HG03575 (cell line): Measurements from ENCODE around the gene ABL1.
"Not testable (repeated sequence)": the region's sequence is repeated elsewhere in the genome, so short reads cannot be mapped to it uniquely, and the experiment has no call there.

Experiments
- ATAC-seq: cut with Tn5 transposase; IDR thresholded peaks from one replicate; pipeline ENCODE4 v1.9.1; 2021; ENCODE audit not compliant: unreplicated experiment, insufficient number of reproducible peaks, low FRiP score; ENCODE audit errors: extremely low read depth

The ABL1 gene

GRCh38 chr9:130908878-130909355, 73.9 kb downstream of the ABL1 start:
- no peak for ATAC-seq

GRCh38 chr9:130910041-130910440, 75.0 kb downstream of the ABL1 start:
- ATAC-seq: not testable (repeated sequence)

GRCh38 chr9:130910670-130911069, 75.6 kb downstream of the ABL1 start:
- not testable (repeated sequence) for ATAC-seq

GRCh38 chr9:130911254-130912049, 76.4 kb downstream of the ABL1 start:
- no peak for ATAC-seq

- no peak for ATAC-seq
Measured at GRCh38 chr9:130912932-130913598, 78.0 kb downstream of the ABL1 start.

- ATAC-seq: no peak
Measured at GRCh38 chr9:130913599-130914416, 78.8 kb downstream of the ABL1 start.

- ATAC-seq: no peak
Measured at GRCh38 chr9:130914417-130915095, 79.5 kb downstream of the ABL1 start.

GRCh38 chr9:130915096-130915447, 80.0 kb downstream of the ABL1 start:
- no peak for ATAC-seq

- no peak for ATAC-seq
Measured at GRCh38 chr9:130917168-130917960, 82.3 kb downstream of the ABL1 start.

- no peak for ATAC-seq
Measured at GRCh38 chr9:130918101-130918825, 83.2 kb downstream of the ABL1 start.

- no peak for ATAC-seq
Measured at GRCh38 chr9:130918826-130919558, 83.9 kb downstream of the ABL1 start.

GRCh38 chr9:130919559-130920145, 84.6 kb downstream of the ABL1 start:
- no peak for ATAC-seq

GRCh38 chr9:130920233-130920632, 85.2 kb downstream of the ABL1 start:
- ATAC-seq: no peak

- no peak for ATAC-seq
Measured at GRCh38 chr9:130920762-130921299, 85.8 kb downstream of the ABL1 start.

- ATAC-seq: no peak
Measured at GRCh38 chr9:130921300-130921988, 86.4 kb downstream of the ABL1 start.
